K562 (cell line): Measurements from ENCODE around the gene TTBK2. TPM values are rescaled to one million over a fixed set of nuclear protein-coding genes. Genes with fewer than 3 reads are reported as not detected.

Experiments
- ATAC-seq: fragments of 200-7000 bp; cut with Tn5 transposase; 3 replicates; pipeline ENCODE4 v1.9.1; 2020; ENCODE audit warnings: moderate library complexity
- BruUV-seq: library from RNA; stranded (reverse); fragments of 400-500 nt; replicated peaks from 2 replicates; lab custom pipeline; 2021; lab: Mats Ljungman, UMichigan
- CTCF ChIA-PET: fragments of 300-600 bp; formaldehyde crosslinking; extraction: SDS; loops from one replicate; lab custom pipeline; 2021; ENCODE audit warnings: low intra/inter-chr PET ratio; lab: Yijun Ruan, JAX
- POLR2A ChIA-PET: fragments of 300-600, 350-650 bp; sonication (Branson Sonifier 250); formaldehyde crosslinking; extraction: SDS; loops from one replicate; lab custom pipeline; 2021; ENCODE audit warnings: antibody characterized with exemption, inconsistent platforms; lab: Yijun Ruan, JAX
- DNase-seq, 4 experiments: peaks; one replicate each; pipeline versions ENCODE4 v3.0.0 to v3.0.0-alpha.2; 2011 to 2018; ENCODE audit warnings: low spot score in 3 of 4, mixed read lengths in 3 of 4; ENCODE audit errors: extremely low read depth in 1 of 4
- FAIRE-seq: peaks from 2 replicates; lab custom pipeline; 2011; peaks lifted over from hg19 to GRCh38; lab: Jason Lieb, UNC
- H2AFZ ChIP-seq: 2 replicates; pipeline ENCODE4 v1.6.0; 2011; ENCODE audit warnings: low read depth, low read length, control low read depth, inconsistent platforms
- H3K27ac ChIP-seq: fragments of 200-600 bp; 3 replicates; pipeline ENCODE4 v1.8.0; 2011; ENCODE audit warnings: low read depth, mild to moderate bottlenecking, control low read depth, inconsistent platforms, low read length, moderate library complexity, mixed read lengths; ENCODE audit errors: extremely low read depth
- H3K27me3 ChIP-seq, 2 experiments: fragments of 300-600 bp in 1 of 2; 2 replicates in 1 of 2; 3 replicates in 1 of 2; pipeline versions ENCODE4 v1.6.0 to v1.8.0; 2011; ENCODE audit warnings: inconsistent platforms in 2 of 2, low read length in 2 of 2, mild to moderate bottlenecking in 1 of 2, mixed read lengths in 1 of 2, moderate library complexity in 1 of 2; ENCODE audit not compliant: control insufficient read depth in 2 of 2, insufficient read depth in 2 of 2
- H3K36me3 ChIP-seq: fragments of 300-600 bp; 3 replicates; pipeline ENCODE4 v1.8.0; 2011; ENCODE audit warnings: mild to moderate bottlenecking, low read length, inconsistent platforms; ENCODE audit not compliant: control insufficient read depth, insufficient read depth
- H3K4me1 ChIP-seq, 2 experiments: fragments of 200-600 bp in 1 of 2; replicated peaks in 1 of 2; 2 replicates in 1 of 2; 3 replicates in 1 of 2; pipeline versions ENCODE4 v1.5.1 to v1.8.0; 2011; ENCODE audit warnings: inconsistent platforms in 2 of 2, low read length in 2 of 2, mild to moderate bottlenecking in 1 of 2, mixed read lengths in 1 of 2, moderate library complexity in 1 of 2; ENCODE audit not compliant: control insufficient read depth in 2 of 2, insufficient read depth in 2 of 2
- H3K4me2 ChIP-seq: 2 replicates; pipeline ENCODE4 v1.6.1; 2011; ENCODE audit warnings: low read length, control low read depth, inconsistent platforms, mixed read lengths; ENCODE audit not compliant: insufficient read depth
- H3K4me3 ChIP-seq: fragments of 200-600 bp; sonication (generic), shearing (Covaris generic); 2 replicates; pipeline ENCODE4 v1.5.1; 2016; ENCODE audit warnings: control low read depth, inconsistent platforms
- H3K79me2 ChIP-seq: fragments of 200-600 bp; 3 replicates; pipeline ENCODE4 v1.8.0; 2011; ENCODE audit warnings: low read length, inconsistent platforms; ENCODE audit not compliant: control insufficient read depth, insufficient read depth
- H3K9ac ChIP-seq, 2 experiments: 2 replicates each; pipeline versions ENCODE4 v1.6.0 to v1.6.1; 2011; ENCODE audit warnings: low read depth in 2 of 2, low read length in 2 of 2, control low read depth in 1 of 2, inconsistent platforms in 1 of 2, mild to moderate bottlenecking in 1 of 2, mixed read lengths in 1 of 2; ENCODE audit not compliant: insufficient read depth in 1 of 2
- H3K9me1 ChIP-seq: one replicate; pipeline ENCODE4 v1.6.0; 2011; ENCODE audit warnings: inconsistent platforms, mild to moderate bottlenecking, low read length, moderate library complexity; ENCODE audit not compliant: control insufficient read depth, insufficient read depth
- H3K9me3 ChIP-seq: replicated peaks from 2 replicates; pipeline ENCODE4 v1.5.1; 2011; ENCODE audit warnings: low read depth, low read length, inconsistent platforms; ENCODE audit not compliant: control insufficient read depth, insufficient read depth
- H4K20me1 ChIP-seq: replicated peaks from 2 replicates; pipeline ENCODE4 v1.6.1; 2011; ENCODE audit warnings: low read length, inconsistent platforms, mixed read lengths; ENCODE audit not compliant: control insufficient read depth, insufficient read depth
- CAMTA2 ChIP-seq: fragments of 250-450 bp; sonication (Bioruptor Pico); conservative IDR thresholded peaks from 2 replicates; pipeline ENCODE4 v1.5.1; 2022
- HOXB6 ChIP-seq: fragments of 250-450 bp; sonication (Bioruptor Pico); IDR thresholded peaks from 2 replicates; pipeline ENCODE4 v1.5.1; 2022; ENCODE audit warnings: mild to moderate bottlenecking, borderline replicate concordance
- POLR3G ChIP-seq: IDR thresholded peaks from 2 replicates; pipeline ENCODE4 v1.6.1; 2011; ENCODE audit not compliant: insufficient read length, insufficient replicate concordance; ENCODE audit errors: extremely low read depth
- RCOR1 ChIP-seq, 2 experiments: IDR thresholded peaks; 2 replicates each; pipeline ENCODE4 v1.6.1; 2012; ENCODE audit warnings: low read depth in 2 of 2, low read length in 2 of 2, borderline replicate concordance in 1 of 2, improper control_type of control experiment in 1 of 2
- ZNF263 ChIP-seq: sonication (generic); formaldehyde crosslinking; IDR thresholded peaks from 2 replicates; pipeline ENCODE4 v1.8.0; 2022; ENCODE audit warnings: mild to moderate bottlenecking, missing genetic modification reagents, borderline replicate concordance
- ZNF717 ChIP-seq: fragments of 250-450 bp; sonication (Bioruptor Pico); IDR thresholded peaks from 2 replicates; pipeline ENCODE4 v1.5.0; 2021
- ZNF75A ChIP-seq: fragments of 450-650 bp; formaldehyde crosslinking; IDR thresholded peaks from 2 replicates; pipeline ENCODE4 v1.4.0; 2020; ENCODE audit warnings: mild to moderate bottlenecking
- WGBS: fragments of 100-300 bp; shearing (Covaris generic); methylation state at CpG from one replicate; pipeline ENCODE4 v1.1.6; 2016; ENCODE audit warnings: low coverage, mixed read lengths; ENCODE audit not compliant: insufficient coverage; ENCODE audit errors: missing lambda C conversion rate; 5-methylcytosine and 5-hydroxymethylcytosine counted together
- in situ Hi-C: fragments of 300-500 bp; cut with MboI; formaldehyde crosslinking; loops from 4 replicates; pipeline ENCODE4 v1.15.0; 2018; ENCODE audit warnings: inconsistent platforms, mixed read lengths
- intact Hi-C: fragments of 100-400 bp; cut with micrococcal nuclease; formaldehyde crosslinking; loops from 2 replicates; pipeline ENCODE4 v1.14.2; 2022
- polyA plus RNA-seq, 8 experiments: library from polyadenylated mRNA; depleted of rRNA in 4 of 8; stranded (reverse) in 5 of 8; unstranded in 3 of 8; fragments of >200 nt; fragmentation: Nextera tagmentation in 2 of 8; fragmentation: Illumina TruSeq in 1 of 8; extraction: Ambion mirVana in 2 of 8; extraction: Trizol in 1 of 8; gene quantifications; 2 replicates each; pipeline versions ENCODE4 v1.2.1 to v1.2.3, GENCODE V29; 2011 to 2014; ENCODE audit warnings: inconsistent platforms in 1 of 8, missing spikeins in 1 of 8
- total RNA-seq, 7 experiments: library from RNA; depleted of rRNA in 6 of 7; stranded (reverse); fragments of >200 nt in 6 of 7; fragmentation: Illumina TruSeq in 2 of 7; extraction: Trizol in 2 of 7; gene quantifications; 2 replicates each; pipeline versions ENCODE4 v1.2.1 to v1.2.3, GENCODE V29; 2011 to 2021; ENCODE audit warnings: low replicate concordance in 1 of 7
- TF ChIP-seq, protein P1 (sequence below): fragments of 250-450 bp; sonication (Bioruptor Pico); IDR thresholded peaks from 2 replicates; pipeline ENCODE4 v1.4.0; 2020; ENCODE audit warnings: mild to moderate bottlenecking
- TF ChIP-seq, protein P2 (sequence below): fragments of 450-650 bp; IDR thresholded peaks from 2 replicates; pipeline ENCODE4 v1.6.1; 2018; ENCODE audit not compliant: partially characterized antibody
- TF ChIP-seq, protein P3 (sequence below): sonication (generic); formaldehyde crosslinking; IDR thresholded peaks from 2 replicates; pipeline ENCODE4 v1.8.1; 2023; ENCODE audit warnings: mild to moderate bottlenecking, missing genetic modification reagents
- TF ChIP-seq, protein P4 (sequence below): fragments of 200-800 bp; sonication (Bioruptor generic); IDR thresholded peaks from 2 replicates; pipeline ENCODE4 v1.6.1; 2017; ENCODE audit warnings: missing genetic modification characterization, missing compliant biosample characterization

Gene TTBK2
- total and polyA plus RNA-seq, 9 of the 15 experiments (the other 6 are each of a cell fraction or from before 2014, with no cell fraction given), result 0.89 to 8.0 (median 4.8) TPM

DNA sequence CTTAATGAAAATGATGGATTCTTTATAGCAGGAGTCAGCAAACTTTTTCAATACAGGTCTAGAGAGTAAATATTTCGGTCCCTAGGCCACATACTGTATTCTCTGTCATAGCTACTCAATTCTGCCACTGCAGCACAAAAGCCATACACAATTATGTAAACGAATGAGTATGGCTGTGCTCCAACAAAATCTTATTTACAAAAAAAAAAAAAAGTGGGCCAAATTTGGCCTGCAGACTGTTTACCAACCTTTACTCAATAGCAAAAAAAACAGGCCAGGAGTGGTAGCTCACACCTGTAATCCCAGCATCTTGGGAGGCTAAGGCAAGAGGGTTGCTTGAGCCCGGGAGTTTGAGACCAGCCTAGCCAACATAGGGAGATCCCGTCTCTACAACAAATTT is 41.1 kb downstream of the TTBK2 start:
- H3K4me2 ChIP-seq, result no peak overlapping the region
- no peak overlapping the region for H3K4me3 ChIP-seq
- no peaks in the 10 kb centered on the region for H4K20me1 ChIP-seq
- H3K4me1 ChIP-seq, result peaks cover 0 to 2% of the 10 kb centered on the region in 2 experiments; a peak in 1 of 5 replicates
- FAIRE-seq (no peak), ATAC-seq (no peak), DNase-seq (no peak)
- no TSS peak for BruUV-seq
- no peak overlapping the region for H3K9ac ChIP-seq
- H3K9me3 ChIP-seq, result no peaks in the 10 kb centered on the region
- intact Hi-C loops, result loop anchor here (5.0 kb wide), 1 partner anchor 38 kb away; no protein-coding TSS in a partner anchor
- POLR2A ChIA-PET, result interaction anchor here (0.6 to 0.7 kb wide), 2 partner anchors 75 to 307 kb away, joined by 3 to 4 read pairs; no protein-coding TSS in a partner anchor
- H3K79me2 ChIP-seq, result no peaks in the 10 kb centered on the region
- H3K27ac ChIP-seq, result no peak overlapping the region
- in situ Hi-C loops, result no loop called here
- no peaks in the 10 kb centered on the region for H3K36me3 ChIP-seq
- no peaks in the 10 kb centered on the region for H3K27me3 ChIP-seq
- H3K9me1 ChIP-seq, result no peaks in the 10 kb centered on the region
- no peak overlapping the region for H2AFZ ChIP-seq
- 53% methylated on average over 4 of the region's 4 CpGs for WGBS
- CTCF ChIA-PET, result no interaction called here
- TF ChIP-seq RCOR1 (IDR thresholded peaks at IDR 0.05; ENCODE audit: borderline replicate concordance in 1 of 2, low read depth in 2 of 2, low read length in 2 of 2), result no peak
- no peak for TF ChIP-seq HOXB6
- TF ChIP-seq, protein P1, sequence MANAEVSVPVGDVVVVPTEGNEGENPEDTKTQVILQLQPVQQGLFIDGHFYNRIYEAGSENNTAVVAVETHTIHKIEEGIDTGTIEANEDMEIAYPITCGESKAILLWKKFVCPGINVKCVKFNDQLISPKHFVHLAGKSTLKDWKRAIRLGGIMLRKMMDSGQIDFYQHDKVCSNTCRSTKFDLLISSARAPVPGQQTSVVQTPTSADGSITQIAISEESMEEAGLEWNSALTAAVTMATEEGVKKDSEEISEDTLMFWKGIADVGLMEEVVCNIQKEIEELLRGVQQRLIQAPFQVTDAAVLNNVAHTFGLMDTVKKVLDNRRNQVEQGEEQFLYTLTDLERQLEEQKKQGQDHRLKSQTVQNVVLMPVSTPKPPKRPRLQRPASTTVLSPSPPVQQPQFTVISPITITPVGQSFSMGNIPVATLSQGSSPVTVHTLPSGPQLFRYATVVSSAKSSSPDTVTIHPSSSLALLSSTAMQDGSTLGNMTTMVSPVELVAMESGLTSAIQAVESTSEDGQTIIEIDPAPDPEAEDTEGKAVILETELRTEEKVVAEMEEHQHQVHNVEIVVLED (CRISPR knock-in tag), result no peak
- TF ChIP-seq, protein P2, sequence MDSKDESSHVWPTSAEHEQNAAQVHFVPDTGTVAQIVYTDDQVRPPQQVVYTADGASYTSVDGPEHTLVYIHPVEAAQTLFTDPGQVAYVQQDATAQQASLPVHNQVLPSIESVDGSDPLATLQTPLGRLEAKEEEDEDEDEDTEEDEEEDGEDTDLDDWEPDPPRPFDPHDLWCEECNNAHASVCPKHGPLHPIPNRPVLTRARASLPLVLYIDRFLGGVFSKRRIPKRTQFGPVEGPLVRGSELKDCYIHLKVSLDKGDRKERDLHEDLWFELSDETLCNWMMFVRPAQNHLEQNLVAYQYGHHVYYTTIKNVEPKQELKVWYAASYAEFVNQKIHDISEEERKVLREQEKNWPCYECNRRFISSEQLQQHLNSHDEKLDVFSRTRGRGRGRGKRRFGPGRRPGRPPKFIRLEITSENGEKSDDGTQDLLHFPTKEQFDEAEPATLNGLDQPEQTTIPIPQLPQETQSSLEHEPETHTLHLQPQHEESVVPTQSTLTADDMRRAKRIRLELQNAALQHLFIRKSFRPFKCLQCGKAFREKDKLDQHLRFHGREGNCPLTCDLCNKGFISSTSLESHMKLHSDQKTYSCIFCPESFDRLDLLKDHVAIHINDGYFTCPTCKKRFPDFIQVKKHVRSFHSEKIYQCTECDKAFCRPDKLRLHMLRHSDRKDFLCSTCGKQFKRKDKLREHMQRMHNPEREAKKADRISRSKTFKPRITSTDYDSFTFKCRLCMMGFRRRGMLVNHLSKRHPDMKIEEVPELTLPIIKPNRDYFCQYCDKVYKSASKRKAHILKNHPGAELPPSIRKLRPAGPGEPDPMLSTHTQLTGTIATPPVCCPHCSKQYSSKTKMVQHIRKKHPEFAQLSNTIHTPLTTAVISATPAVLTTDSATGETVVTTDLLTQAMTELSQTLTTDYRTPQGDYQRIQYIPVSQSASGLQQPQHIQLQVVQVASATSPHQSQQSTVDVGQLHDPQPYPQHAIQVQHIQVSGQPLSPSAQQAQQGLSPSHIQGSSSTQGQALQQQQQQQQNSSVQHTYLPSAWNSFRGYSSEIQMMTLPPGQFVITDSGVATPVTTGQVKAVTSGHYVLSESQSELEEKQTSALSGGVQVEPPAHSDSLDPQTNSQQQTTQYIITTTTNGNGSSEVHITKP, result no peak
- no peak for TF ChIP-seq ZNF75A (CRISPR knock-in tag)
- TF ChIP-seq CAMTA2 (CRISPR knock-in tag), result no peak
- no peak for TF ChIP-seq POLR3G
- TF ChIP-seq ZNF717, result no peak
- TF ChIP-seq ZNF263 (CRISPR knock-in tag), result no peak
- TF ChIP-seq, protein P3, sequence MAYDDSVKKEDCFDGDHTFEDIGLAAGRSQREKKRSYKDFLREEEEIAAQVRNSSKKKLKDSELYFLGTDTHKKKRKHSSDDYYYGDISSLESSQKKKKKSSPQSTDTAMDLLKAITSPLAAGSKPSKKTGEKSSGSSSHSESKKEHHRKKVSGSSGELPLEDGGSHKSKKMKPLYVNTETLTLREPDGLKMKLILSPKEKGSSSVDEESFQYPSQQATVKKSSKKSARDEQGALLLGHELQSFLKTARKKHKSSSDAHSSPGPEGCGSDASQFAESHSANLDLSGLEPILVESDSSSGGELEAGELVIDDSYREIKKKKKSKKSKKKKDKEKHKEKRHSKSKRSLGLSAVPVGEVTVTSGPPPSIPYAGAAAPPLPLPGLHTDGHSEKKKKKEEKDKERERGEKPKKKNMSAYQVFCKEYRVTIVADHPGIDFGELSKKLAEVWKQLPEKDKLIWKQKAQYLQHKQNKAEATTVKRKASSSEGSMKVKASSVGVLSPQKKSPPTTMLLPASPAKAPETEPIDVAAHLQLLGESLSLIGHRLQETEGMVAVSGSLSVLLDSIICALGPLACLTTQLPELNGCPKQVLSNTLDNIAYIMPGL (CRISPR knock-in tag), result no peak
- TF ChIP-seq, protein P4, sequence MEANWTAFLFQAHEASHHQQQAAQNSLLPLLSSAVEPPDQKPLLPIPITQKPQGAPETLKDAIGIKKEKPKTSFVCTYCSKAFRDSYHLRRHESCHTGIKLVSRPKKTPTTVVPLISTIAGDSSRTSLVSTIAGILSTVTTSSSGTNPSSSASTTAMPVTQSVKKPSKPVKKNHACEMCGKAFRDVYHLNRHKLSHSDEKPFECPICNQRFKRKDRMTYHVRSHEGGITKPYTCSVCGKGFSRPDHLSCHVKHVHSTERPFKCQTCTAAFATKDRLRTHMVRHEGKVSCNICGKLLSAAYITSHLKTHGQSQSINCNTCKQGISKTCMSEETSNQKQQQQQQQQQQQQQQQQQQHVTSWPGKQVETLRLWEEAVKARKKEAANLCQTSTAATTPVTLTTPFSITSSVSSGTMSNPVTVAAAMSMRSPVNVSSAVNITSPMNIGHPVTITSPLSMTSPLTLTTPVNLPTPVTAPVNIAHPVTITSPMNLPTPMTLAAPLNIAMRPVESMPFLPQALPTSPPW, result no peak
